Tibial nerve (tissue), 4 donors: Measurements from ENCODE around the gene TSHZ2. TPM values are rescaled to one million over a fixed set of nuclear protein-coding genes. Genes with fewer than 3 reads are reported as not detected.

Experiments used
- small RNA-seq: library from RNA; depleted of rRNA; stranded (forward); fragments of <200 nt; gene quantifications from one replicate; pipeline ENCODE3, GENCODE V24; 2016
- total RNA-seq, 4 donors: library from RNA; depleted of rRNA; stranded (reverse); fragments of >200 nt; gene quantifications; one replicate each; pipeline ENCODE4 v1.1.0, GENCODE V29; 2016

The TSHZ2 gene
- total RNA-seq, 4 donors from 2014 or later: 20.9 to 33.7 (median 25.1) TPM

Small RNA genes lying within 50 kb of the gene (small RNA-seq; reads per million reads assigned to genes)
- gene RF00019: not detected
